K562 (cell line): Measurements from ENCODE around the gene PIMREG. TPM values are rescaled to one million over a fixed set of nuclear protein-coding genes. Genes with fewer than 3 reads are reported as not detected.

Experiments used
- ARID3B ChIP-seq: fragments of 250-450 bp; sonication (Bioruptor Pico); IDR thresholded peaks from 2 replicates; pipeline ENCODE4 v1.4.0; 2020; ENCODE audit warnings: borderline replicate concordance
- CBX1 ChIP-seq: sonication (generic); IDR thresholded peaks from 2 replicates; pipeline ENCODE4 v1.6.1; 2016; ENCODE audit warnings: antibody characterized with exemption, low read depth, mild to moderate bottlenecking
- CREB3 ChIP-seq: fragments of 450-650 bp; conservative IDR thresholded peaks from 2 replicates; pipeline ENCODE4 v1.6.1; 2016; ENCODE audit warnings: missing genetic modification characterization, low read depth, mild to moderate bottlenecking, missing compliant biosample characterization, moderate library complexity
- CUX1 ChIP-seq: fragments of 200-800 bp; sonication (Bioruptor generic); IDR thresholded peaks from 2 replicates; pipeline ENCODE4 v1.6.1; 2016; ENCODE audit warnings: missing genetic modification characterization, missing compliant biosample characterization
- POU5F1 ChIP-seq: fragments of 150-350 bp; IDR thresholded peaks from 2 replicates; pipeline ENCODE4 v1.6.1; 2014; ENCODE audit warnings: borderline replicate concordance, low read length, low read depth, mild to moderate bottlenecking; ENCODE audit not compliant: partially characterized antibody
- PTRF ChIP-seq: fragments of 450-650 bp; IDR thresholded peaks from 2 replicates; pipeline ENCODE4 v1.6.1; 2016; ENCODE audit warnings: mild to moderate bottlenecking, missing genetic modification characterization, missing compliant biosample characterization
- SMC3 ChIP-seq: conservative IDR thresholded peaks from 2 replicates; pipeline ENCODE4 v1.6.1; 2011; ENCODE audit warnings: low read depth, low read length, improper control_type of control experiment; ENCODE audit not compliant: insufficient read depth
- TRIM25 ChIP-seq: fragments of 450-650 bp; IDR thresholded peaks from 2 replicates; pipeline ENCODE4 v1.7.0; 2016; ENCODE audit warnings: borderline replicate concordance
- polyA plus RNA-seq, 8 experiments: library from polyadenylated mRNA; depleted of rRNA in 4 of 8; stranded (reverse) in 5 of 8; unstranded in 3 of 8; fragments of >200 nt; fragmentation: Nextera tagmentation in 2 of 8; fragmentation: Illumina TruSeq in 1 of 8; extraction: Ambion mirVana in 2 of 8; extraction: Trizol in 1 of 8; gene quantifications; 2 replicates each; pipeline versions ENCODE4 v1.2.1 to v1.2.3, GENCODE V29; 2011 to 2014; ENCODE audit warnings: inconsistent platforms in 1 of 8, missing spikeins in 1 of 8
- total RNA-seq, 7 experiments: library from RNA; depleted of rRNA in 6 of 7; stranded (reverse); fragments of >200 nt in 6 of 7; fragmentation: Illumina TruSeq in 2 of 7; extraction: Trizol in 2 of 7; gene quantifications; 2 replicates each; pipeline versions ENCODE4 v1.2.1 to v1.2.3, GENCODE V29; 2011 to 2021; ENCODE audit warnings: low replicate concordance in 1 of 7

PIMREG gene
- total and polyA plus RNA-seq, 9 of the 15 experiments (the other 6 are each of a cell fraction or from before 2014, with no cell fraction given) = 1.1 to 16.7 (median 9.4) TPM

- no peak for TF ChIP-seq CUX1 (CRISPR knock-in tag)
- TF ChIP-seq TRIM25 = no peak
- no peak for TF ChIP-seq POU5F1
- no peak for TF ChIP-seq ARID3B (CRISPR knock-in tag)
- no peak for TF ChIP-seq PTRF (tag)
- TF ChIP-seq SMC3 = no peak
- no peak for TF ChIP-seq CREB3
- TF ChIP-seq CBX1 = no peak
These were observed 18.8 kb upstream of the PIMREG start (continued) for GRCh38 chr17:6425407-6425806.
